ENCODE data around the gene OR10A3.

DNA sequence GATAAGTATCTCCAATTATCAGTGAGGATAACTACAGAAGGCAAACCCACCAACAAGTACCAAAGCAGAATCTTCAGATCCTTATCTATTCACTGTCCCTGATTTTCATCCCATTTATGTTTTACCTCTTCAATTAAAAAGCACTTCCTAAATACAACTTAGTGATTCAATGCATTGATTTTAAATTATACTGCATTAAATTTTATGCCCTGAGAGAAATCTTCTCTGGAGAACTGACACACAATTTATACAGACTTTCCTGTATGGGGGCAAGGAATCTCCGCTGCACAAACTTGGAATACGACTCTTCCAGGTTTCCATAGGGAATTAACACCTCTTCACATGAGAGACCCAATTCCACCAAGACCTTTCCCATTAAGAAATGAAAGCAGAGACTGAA, at the start of gene OR10A3:
- TF ChIP-seq CTCF (optimal IDR thresholded peaks at IDR 0.05 in 1 of 3, IDR thresholded peaks at IDR 0.05 in 1 of 3, conservative IDR thresholded peaks at IDR 0.05 in 1 of 3; ENCODE audit: extremely low read depth in 1 of 3, insufficient read depth in 2 of 3, low read length in 3 of 3) = no peak
- no peak for TF ChIP-seq EZH2 (IDR thresholded peaks at IDR 0.05; ENCODE audit: low read length)
